ENCODE data around the gene RGS3.
A peak's percentile ranks its signal among the peaks of the same experiment; 100 is the strongest.

The RGS3 gene

DNA sequence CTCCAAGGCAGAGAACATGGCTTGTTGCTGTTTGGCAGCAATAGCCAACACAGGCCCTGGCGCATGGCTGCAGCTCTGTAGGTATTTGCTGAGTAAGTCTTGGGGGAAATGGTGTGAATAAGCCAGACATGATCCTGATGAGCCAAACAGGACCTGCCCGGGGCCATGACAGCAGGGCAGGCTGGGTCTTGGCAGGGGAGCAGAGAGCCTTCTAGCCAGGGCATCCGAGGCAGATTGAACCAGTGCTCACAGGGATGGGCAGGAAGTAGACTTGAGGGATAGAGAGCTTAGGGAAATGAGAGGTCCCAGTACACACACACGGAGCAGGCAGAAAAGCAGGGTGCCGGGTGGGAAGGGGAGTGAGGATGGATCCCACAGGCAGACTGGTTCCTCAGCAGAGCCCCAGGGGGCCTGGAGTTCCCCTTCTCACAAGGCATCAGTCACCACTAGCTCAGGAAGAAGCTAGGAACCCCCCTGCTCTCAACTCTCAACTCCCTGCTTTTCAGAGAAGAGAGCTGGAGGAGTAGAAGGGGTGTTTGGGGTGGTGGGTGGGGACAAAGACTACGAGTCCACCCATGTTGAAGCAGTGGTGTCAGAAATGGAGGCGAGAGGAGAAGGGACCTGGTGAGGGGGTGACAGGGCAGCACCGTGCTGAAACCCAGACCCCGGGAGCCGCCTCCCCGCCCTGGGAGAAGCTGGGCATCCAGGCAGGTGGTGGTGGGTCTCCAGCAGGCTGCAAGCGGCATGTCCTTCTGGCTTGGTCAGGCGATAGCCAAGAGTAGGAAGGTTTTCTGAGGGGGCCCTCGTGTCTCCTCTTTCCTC lies 111.1 kb downstream of the RGS3 start:
- DNase-seq = no peak

DNA sequence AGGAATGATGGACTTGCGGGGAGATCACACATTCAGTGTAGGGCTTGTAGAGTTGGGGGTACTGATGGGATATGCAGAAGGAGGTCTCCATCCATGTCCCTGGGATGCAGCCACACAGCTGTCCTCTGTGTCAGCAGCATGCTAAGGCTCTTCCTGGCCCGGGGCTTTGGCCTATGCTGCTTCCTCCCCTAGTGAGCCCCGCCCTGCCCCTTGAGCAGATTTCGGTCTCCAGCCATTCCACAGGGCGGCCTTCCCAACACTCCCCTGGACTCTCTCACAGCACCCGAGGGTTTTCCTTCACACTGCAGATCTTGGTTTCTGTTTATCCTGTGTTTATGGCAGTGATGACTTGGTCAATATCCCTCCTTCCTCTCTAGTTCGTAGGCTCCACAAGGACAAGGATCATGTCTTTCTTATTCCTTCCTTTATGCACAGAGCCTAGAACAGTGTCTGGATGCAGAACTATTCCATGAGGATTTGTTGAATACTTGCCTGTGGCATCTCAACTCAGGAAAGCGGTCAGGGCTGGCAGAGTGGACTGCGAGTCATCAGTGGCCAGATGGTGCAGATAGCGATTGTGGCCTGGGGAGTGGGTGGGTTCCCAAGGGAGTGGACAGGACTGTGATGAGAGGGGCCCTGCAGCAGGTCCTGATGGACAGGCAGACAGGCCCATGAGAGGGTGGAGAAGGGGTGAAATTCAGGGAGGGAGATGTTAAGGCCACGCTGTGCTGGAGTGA lies 114.2 kb downstream of the RGS3 start:
- no peak for DNase-seq

DNA sequence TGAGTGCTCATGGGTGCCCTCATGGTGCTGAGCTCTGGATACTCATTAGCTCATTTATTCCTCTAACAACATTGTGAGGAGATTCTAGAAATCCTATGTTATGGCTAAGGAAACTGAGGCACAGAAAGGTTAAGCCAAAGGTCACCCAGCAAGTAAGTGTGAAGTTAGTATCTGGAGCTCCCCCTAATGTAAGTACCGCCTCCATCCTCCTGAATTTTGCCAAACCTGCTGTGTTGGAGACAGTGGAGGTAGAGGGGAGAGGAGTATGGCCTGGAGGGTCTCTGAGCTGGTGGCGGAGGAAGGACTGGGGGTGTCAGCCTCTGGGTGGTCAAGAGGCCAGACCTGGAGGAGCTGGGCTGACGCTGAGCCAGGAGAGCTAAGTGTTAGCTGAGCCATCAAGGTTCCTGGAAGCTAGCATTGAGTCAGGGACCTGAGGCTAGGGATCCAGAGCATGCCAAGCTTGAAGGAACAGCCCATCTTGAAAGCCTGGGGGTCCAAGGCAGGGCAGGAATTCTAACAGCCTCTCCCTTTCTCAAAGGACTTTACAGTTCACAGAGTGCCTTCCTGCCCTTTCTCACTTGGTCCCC lies 114.8 kb downstream of the RGS3 start:
- DNase-seq = no peak

DNA sequence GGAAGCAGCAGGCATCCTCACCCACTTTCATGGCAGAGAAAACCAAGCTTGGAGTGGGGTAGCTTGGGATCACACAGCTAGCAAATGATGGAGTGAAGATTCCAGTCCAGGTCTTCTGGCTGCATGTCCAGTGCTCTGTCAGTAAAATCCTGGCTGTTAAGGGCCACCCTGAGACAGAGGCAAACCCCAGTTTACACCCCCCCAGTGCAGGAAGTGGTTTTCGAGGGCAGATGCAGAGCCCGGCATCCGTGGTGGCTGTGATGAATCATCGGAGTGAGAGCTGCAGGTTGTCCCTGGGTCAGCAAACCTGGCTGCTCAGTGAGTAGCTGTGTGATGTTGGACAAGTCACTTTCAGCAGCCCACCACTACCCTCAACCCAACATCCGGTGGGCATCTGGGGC lies 115.4 kb downstream of the RGS3 start:
- peak; percentile 79 for DNase-seq

DNA sequence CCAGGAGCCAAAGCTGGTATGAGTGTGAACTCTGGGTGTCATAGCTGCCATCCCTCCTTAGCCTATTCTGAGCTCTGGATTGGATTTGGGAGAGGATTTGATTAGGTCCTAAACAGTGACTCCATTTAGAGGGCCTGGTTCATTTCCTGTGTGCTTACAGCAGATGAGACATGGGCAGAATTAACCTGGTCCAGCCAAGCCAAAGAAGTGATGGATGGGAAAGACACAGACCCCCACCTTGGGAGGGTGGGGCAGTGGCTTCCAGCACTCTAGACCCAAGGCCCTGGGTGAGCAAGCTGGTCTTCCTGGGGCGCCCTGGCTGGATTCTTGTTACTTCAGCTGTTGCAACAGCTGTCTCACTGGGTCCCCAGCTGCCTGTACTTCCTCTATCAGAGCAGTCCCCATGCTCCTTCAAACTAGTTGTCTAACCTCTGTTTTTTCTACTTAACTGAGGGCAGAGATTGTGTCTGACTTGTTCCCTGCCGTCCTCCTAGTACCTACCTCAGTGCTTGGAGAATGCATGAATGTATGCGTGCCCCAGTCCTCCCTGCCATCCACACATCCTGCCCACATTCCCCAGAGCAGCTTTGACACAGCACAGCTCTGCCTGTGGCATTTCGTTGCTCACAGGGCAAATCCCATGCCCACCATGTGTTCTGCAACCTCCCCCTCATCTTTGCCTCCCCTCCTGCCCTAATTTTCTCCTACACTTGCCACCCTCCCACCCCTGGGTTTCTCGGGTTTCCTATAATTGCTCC lies 115.9 kb downstream of the RGS3 start:
- no peak for DNase-seq

DNA sequence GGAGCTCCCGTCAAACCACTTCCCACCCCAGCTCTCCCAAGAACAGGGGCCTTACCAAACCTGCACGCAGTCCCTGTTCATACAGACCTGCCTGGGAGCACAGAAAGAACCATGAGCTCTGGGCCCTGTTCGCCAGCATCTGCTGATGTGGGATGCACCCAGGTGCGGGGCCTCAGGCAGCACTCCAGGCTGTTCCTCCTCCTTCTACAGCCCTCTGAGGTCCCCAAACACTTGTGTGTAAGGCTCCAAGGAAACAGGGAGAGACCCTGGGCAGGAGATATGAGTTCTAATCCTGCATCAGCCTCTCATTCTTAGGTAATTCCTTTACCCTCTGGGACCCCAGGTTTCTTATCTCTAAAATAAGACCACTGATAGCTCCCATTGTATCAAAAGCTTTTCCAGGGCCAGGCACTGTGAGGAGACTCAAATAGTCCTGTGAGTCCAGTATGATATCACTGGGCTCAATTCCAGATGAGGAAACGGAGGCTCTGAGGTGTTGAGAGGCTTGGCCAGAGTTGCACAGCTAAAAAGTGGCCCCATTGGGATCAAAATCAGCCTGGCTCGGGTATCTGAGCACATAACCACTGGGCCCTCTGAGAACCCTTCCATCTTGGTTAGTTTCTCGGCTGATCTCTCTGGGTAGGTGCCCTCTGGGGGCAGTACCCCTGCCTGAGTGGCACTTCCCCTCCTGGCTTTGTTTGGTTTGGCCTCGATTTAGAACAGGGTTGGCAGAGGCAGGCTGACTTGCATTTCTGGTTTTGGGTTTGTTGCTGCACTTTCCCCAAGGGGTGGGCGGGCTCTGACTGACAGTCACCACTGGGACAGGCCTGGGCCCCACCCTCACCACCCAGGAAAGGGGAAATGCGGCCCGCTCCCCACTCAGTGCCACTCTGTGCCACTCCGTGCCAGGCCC lies 116.8 kb downstream of the RGS3 start:
- peak; percentile 66 for DNase-seq

DNA sequence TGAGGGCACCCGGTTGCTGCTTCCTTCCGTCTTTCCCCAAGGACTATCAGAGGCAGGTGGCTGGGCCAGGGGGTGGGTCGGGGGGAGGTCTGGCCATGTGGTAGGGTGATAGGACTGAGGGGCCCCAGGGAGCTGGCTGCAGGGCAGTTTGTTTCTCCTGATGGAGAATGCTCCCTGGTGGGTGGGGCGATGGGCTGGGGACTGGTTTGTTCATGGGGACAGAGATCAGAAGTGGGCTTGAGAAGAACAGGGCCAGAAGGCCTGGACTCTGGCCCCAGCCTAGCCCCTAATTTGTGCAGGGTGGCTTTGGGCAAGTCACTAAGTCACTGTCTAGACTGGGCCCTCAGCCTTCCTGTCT lies 117.4 kb downstream of the RGS3 start:
- DNase-seq = no peak

DNA sequence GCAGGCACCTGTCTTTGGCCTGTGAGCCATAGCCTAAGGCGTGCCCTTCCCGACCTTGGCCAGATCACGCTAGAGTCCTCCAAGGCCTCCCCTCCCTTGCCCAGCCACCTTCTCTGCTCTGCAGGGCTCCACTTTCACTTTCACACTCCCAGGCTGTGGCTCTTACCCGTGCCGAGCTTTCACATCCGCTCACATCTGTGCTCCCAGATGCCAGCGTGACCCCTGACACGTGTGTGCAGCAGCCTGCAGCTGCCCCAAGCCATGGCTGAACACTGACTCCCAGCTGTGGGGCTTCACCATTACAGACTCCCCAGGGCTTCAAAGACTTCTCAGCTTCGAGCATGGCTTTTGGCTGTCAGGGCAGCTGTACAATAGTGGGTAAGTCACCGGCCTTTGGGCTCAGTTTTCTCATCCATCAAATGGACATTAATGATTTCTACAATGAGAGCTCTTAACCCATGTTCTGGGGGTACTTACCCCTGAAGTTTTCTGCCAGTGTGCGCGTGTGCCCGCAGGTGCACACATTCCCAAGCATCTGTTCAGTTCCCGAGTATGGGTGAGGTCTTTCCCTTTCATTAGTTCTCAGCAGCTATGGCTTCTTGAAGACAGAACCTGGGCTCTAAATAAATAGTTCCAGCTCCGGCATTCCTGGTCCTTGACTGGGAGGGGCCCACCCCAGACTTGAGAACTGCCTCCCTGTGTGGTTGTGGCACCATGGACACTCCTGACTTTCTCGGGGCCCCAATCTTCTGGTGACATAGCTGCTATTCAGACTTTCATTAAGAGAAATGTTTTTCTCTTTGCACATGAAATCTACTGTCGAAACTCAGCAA lies 118.6 kb downstream of the RGS3 start:
- peak; percentile 70 for DNase-seq

DNA sequence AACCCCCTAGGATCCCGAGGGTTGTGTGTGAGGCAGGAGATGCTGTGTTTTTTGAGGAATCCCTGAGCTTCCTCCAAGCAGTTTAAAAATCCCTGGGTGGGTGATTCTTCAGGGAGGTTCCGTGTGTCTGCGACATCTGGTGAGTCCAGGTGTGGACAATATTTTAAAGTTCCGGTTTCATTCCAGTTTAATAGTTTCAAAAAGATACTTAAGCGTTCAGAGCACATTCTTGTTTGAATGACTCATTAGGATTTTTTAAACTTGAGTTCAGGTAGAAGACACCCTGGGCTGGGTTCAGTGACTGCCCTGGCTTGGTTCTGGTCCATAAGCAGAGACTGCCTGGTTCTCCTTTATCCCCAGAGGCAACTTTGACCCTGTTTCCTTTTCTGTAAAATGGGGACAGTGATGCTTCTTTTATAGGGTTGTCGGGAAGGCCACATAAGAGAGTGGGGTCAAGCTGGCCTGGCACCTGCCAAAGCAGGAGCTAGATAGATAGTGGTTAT lies 119.2 kb downstream of the RGS3 start:
- no peak for DNase-seq

DNA sequence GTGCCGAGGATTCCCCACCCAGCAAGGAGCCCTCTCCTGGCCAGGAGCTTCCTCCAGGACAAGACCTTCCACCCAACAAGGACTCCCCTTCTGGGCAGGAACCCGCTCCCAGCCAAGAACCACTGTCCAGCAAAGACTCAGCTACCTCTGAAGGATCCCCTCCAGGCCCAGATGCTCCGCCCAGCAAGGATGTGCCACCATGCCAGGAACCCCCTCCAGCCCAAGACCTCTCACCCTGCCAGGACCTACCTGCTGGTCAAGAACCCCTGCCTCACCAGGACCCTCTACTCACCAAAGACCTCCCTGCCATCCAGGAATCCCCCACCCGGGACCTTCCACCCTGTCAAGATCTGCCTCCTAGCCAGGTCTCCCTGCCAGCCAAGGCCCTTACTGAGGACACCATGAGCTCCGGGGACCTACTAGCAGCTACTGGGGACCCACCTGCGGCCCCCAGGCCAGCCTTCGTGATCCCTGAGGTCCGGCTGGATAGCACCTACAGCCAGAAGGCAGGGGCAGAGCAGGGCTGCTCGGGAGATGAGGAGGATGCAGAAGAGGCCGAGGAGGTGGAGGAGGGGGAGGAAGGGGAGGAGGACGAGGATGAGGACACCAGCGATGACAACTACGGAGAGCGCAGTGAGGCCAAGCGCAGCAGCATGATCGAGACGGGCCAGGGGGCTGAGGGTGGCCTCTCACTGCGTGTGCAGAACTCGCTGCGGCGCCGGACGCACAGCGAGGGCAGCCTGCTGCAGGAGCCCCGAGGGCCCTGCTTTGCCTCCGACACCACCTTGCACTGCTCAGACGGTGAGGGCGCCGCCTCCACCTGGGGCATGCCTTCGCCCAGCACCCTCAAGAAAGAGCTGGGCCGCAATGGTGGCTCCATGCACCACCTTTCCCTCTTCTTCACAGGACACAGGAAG lies 120.2 kb downstream of the RGS3 start:
- DNase-seq = no peak

DNA sequence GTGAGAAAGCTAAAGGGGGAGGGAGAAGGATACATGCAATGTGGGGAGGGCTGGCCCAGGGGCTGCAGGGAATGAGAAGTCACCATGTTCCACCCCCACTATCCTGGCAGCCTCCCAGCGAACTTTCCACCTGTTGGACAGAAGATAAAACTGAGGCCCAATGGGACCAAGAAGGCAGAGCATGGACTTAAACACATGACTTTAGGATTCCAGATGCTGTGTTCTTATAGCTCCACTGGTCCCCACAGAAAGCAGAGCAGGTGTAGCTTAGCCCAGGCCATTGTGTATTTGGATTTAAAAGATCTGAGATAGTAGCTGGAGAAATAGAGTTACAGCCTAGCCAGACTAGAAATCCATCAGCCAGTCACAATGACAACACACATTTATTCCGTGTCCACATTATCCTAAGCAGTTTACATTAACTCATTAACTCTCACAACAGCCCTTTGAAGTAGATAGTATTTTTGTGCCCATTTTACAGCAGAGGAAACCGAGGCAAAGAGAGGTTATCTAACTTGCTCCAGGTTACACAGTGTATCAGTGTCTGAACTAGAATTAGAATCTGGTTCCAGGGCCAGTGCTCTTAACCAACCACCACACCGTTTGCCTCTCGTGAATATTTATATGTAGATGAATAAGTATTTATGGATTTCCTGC lies 121.0 kb downstream of the RGS3 start:
- no peak for DNase-seq

DNA sequence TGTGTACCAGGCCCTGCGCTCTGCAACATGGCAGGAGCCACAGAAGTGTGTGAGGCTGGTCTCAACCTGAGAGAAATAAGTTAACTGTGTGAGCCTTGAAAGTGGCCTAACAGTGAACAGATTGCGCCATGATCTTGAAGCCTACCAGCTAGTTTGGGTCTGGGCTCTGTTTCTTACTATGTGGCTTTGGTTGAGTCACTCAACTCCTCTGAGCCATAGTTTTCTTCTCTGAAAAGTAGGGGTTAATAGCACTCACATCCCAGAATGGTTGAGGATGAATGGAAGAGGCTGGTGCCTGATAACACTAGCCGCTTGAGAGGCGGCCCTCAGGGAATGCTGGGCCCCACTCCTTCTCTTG lies 121.5 kb downstream of the RGS3 start:
- no peak for DNase-seq

DNA sequence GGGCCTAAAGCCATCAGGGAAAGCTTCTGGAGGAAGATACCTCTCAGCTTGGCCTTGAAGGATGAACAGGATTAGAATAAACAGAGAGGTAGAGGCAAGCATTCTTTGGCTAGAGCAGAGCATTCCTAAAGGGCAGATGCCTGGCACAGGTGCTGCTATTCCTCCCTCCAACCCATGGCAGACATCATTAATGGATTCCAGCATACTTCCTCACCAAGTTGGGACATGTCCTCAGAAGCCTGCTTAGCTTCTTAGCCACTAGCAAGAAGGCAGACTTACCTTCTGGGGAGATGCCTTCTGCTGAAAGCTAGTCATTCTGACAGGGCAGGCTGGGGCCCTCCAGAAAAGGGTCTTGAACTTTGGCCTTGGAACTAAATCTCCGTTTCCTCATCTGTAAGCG lies 122.0 kb downstream of the RGS3 start:
- DNase-seq = no peak

DNA sequence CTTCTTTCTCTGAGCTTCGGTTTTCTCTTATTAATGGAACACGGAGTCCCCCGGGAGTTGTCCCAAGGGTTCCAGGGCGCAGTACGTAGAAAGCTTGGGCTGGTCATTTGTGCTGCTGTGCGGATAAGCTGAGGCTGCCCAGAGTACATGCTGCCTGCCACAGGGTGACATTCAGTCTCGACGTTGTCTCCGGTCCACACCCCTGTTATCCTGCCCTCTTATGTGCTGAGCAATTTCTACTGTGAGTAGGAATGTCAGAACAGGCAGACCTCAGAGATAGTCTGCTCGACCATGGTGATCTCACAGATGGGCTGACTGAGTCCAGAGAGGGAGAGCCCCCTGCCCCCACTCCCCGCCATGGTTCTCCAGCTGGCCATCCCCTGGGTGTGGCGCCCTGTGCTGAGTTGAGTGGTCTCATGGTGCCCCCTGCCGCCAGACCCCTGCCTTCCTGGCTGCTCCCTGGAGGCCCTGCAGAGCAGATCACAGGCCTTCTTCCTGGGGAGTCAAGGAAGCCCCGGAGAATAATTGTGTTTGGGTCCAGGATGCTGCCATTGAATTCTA lies 124.0 kb downstream of the RGS3 start:
- peak; percentile 27 for DNase-seq

DNA sequence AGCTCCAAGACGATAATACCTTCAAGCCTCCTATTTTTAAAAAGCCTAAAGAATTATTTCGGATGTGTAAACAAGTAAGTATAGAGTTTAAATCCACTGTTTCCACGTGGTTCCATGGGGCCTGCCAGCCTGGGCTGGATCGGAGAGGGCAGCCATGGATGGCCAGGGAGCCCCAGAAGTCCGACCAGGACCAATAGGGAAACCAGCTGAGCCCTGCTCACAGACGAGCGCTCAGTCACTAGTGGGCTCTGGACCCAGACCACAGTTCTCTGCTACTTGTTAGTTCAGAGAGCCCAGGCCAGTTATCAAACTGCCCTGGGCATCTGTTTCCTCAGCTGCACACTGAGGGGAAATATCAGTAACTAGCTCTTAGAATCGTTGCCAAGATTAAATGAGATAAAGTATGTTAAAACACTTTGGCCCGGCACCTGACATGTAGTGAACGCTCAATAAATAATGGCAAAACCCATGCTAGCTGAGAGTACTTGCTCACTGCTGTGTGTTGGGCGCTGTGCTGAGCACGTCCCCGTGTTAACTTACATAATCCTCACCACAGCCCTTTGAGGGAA lies 124.8 kb downstream of the RGS3 start:
- DNase-seq = no peak

DNA sequence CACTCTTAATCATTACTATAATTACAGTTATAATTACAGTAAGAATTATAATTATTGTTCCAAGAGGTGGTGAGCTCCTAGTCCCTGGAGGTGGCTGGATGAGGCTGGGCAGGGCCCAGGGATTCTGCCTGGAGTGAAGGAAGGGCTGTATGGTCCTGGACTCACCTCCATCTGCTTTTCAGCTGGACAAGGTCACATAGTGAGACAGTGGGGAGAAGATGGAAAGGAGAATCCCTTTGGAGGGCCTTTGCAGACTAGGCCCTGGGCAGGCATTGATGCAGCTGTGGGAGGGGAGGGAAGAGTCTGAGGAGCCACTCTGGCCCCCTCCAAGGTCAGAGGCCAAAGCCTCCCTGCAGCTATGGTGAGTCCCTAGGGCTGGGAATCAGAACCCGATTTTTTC lies 125.4 kb downstream of the RGS3 start:
- DNase-seq = no peak

DNA sequence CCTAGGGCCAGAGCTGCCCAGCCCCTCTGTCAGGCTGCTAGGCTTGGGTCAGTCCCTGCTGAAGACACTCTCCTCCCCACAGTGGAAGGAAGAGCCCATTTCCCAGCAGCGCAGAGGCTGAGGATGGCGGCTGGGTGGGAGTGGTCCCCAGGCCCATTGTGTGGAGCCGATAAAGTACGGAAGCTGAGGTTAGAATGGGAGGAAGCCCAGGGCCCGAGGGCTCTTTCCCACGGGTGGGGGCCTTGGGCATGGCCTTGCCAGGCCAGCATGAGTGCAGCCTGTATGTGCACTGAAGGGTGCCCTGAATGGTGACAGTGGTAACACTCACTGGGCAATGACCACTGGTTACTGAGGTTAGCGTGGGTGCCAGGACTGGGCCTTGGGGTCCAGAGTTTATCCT lies 125.9 kb downstream of the RGS3 start:
- DNase-seq = no peak

DNA sequence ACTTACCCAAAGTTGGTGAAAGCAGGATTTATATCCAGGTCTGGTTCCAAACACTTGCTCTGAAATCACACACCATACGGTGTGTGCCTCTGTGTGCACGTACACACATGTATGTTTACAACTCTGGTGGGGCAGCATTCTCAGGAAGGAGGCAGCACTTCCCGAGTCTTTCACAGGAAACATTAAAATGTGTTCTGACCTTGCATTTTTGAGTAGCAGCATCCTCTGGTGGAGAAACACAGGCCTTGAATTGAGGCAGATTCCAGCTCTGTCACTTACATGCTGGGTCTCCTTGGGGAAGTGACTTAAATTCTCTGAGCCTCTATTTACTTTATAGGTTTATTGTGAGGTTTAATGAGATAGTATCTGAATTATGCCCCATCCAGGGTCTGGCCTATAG lies 126.4 kb downstream of the RGS3 start:
- no peak for DNase-seq

DNA sequence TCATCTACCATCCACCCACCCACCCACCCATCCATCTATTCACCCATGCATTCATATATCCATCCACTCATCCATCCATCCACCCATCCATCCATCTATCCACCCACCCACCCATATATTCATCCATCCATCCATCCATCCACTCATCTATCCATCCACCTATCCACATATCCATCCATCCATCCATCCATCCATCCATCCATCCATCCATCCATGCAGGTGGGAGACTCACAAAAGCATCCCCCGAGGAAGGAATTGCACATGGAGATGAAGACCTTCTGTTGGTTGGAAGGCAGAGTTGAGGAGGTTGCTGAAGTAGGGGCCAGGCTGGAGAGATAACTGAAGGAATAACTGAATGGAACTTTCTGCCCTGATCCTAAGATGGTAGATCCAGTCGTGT lies 126.9 kb downstream of the RGS3 start:
- DNase-seq = no peak

Measured in activated CD8-positive, alpha-beta memory T cell treated with anti-CD3 and anti-CD28 coated beads, Interleukin-2, amount 50 U/mL, for 4 hours (primary cell).